Measurements from ENCODE around the gene USP33.
A peak's percentile ranks its signal among the peaks of the same experiment; 100 is the strongest.
"Not testable (repeated sequence)": the region's sequence is repeated elsewhere in the genome, so short reads cannot be mapped to it uniquely, and the experiment has no call there.

The USP33 gene

GRCh38 chr1:77682460-77683159, 77.0 kb downstream of the USP33 start, which contains the start of gene ZZZ3:
Gene ZZZ3, minus strand, starts transcription at chr1:77682658. Its CDS starts 49,304 bp downstream, at chr1:77633354.
- peak; percentile 89 for DNase-seq
- TF ChIP-seq, protein P1, sequence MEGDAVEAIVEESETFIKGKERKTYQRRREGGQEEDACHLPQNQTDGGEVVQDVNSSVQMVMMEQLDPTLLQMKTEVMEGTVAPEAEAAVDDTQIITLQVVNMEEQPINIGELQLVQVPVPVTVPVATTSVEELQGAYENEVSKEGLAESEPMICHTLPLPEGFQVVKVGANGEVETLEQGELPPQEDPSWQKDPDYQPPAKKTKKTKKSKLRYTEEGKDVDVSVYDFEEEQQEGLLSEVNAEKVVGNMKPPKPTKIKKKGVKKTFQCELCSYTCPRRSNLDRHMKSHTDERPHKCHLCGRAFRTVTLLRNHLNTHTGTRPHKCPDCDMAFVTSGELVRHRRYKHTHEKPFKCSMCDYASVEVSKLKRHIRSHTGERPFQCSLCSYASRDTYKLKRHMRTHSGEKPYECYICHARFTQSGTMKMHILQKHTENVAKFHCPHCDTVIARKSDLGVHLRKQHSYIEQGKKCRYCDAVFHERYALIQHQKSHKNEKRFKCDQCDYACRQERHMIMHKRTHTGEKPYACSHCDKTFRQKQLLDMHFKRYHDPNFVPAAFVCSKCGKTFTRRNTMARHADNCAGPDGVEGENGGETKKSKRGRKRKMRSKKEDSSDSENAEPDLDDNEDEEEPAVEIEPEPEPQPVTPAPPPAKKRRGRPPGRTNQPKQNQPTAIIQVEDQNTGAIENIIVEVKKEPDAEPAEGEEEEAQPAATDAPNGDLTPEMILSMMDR (IDR thresholded peaks at IDR 0.05; ENCODE audit: low read depth, low read length): 0 out of 2 replicates have a peak, but pooled peaks have one; percentile 12
- Histone ChIP-seq H3K36me3 (no peaks in the 10 kb centered on the region), H3K27ac (peak within 1 kb of the TSS; percentile 86), H3K4me3 (ENCODE audit: low read depth, low read length) (peak within 1 kb of the TSS; percentile 98), H3K27me3 (ENCODE audit: insufficient read depth, low read depth, severe bottlenecking) (no peaks in the 10 kb centered on the region), H3K9me3 (ENCODE audit: severe bottlenecking) (no peaks in the 10 kb centered on the region)

- Histone ChIP-seq H3K4me3 (ENCODE audit: low read depth, low read length) (no peak overlapping the region), H3K9me3 (ENCODE audit: severe bottlenecking) (no peaks in the 10 kb centered on the region), H3K27ac (no peak overlapping the region), H3K27me3 (ENCODE audit: insufficient read depth, low read depth, severe bottlenecking) (no peaks in the 10 kb centered on the region), H3K36me3 (no peaks in the 10 kb centered on the region)
- DNase-seq: no peak
- TF ChIP-seq, protein P1 (IDR thresholded peaks at IDR 0.05; ENCODE audit: low read depth, low read length): no peak
Measured at GRCh38 chr1:77680173-77680572, 79.5 kb downstream of the USP33 start.

- TF ChIP-seq, protein P1 (IDR thresholded peaks at IDR 0.05; ENCODE audit: low read depth, low read length): no peak
- DNase-seq: no peak
- no peaks in the 10 kb centered on the region for H3K36me3 ChIP-seq
- H3K4me3 ChIP-seq (ENCODE audit: low read depth, low read length): no peak overlapping the region
- no peaks in the 10 kb centered on the region for H3K27me3 ChIP-seq (ENCODE audit: insufficient read depth, low read depth, severe bottlenecking)
- no peak overlapping the region for H3K27ac ChIP-seq
- no peaks in the 10 kb centered on the region for H3K9me3 ChIP-seq (ENCODE audit: severe bottlenecking)
Measured at GRCh38 chr1:77678660-77679610, 80.7 kb downstream of the USP33 start.

DNA sequence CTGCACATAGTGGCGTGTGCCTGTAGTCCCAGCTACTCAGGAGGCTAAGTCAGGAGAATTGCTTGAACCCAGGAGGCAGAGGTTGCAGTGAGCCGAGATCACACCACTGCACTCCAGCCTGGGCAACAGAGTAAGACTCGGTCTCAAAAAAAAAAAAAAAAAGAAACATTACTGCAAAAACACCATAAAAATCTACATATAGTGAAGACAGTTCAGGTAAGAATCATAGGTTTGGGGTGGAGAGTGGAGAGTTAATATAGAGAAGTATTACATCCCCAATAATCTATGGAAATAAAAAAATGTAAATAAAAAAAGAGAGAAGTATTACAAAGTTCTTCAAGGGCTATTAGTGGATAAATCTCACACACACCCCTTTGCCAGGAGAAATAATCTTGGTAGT, 84.8 kb downstream of the USP33 start:
- H3K36me3 ChIP-seq; DNase-seq; H3K27ac ChIP-seq; H3K27me3 ChIP-seq (ENCODE audit: insufficient read depth, low read depth, severe bottlenecking); H3K9me3 ChIP-seq (ENCODE audit: severe bottlenecking); H3K4me3 ChIP-seq (ENCODE audit: low read depth, low read length): not testable (repeated sequence)

GRCh38 chr1:77673716-77674355, 85.8 kb downstream of the USP33 start:
- no peak for DNase-seq
- H3K27ac ChIP-seq: no peak overlapping the region
- TF ChIP-seq, protein P1 (IDR thresholded peaks at IDR 0.05; ENCODE audit: low read depth, low read length): no peak

DNA sequence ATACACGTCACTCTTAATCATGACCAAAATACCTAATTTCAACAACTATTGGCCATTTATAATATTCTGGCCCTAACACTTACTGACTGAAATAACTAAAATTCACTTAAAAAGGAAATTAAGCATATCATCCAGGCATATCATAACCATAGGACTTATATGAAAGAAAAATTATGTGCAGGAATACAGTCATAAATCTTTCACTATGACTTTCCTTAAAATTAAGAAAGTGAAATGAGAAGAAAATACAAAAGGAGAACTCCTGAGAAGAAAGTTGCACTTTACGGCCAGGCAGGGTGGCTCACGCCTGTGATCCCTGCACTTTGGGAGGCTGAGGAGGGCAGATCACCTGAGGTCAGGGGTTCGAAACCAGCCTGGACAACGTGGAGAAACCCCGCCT, 86.6 kb downstream of the USP33 start:
- no peaks in the 10 kb centered on the region for H3K36me3 ChIP-seq
- H3K4me3 ChIP-seq (ENCODE audit: low read depth, low read length): no peak overlapping the region
- no peaks in the 10 kb centered on the region for H3K9me3 ChIP-seq (ENCODE audit: severe bottlenecking)
- TF ChIP-seq, protein P1 (IDR thresholded peaks at IDR 0.05; ENCODE audit: low read depth, low read length): no peak
- no peak for DNase-seq
- H3K27me3 ChIP-seq (ENCODE audit: insufficient read depth, low read depth, severe bottlenecking): no peaks in the 10 kb centered on the region
- H3K27ac ChIP-seq: no peak overlapping the region

More at GRCh38 chr1:77673716-77674355, 85.8 kb downstream of the USP33 start:
- no peak overlapping the region for H3K4me3 ChIP-seq (ENCODE audit: low read depth, low read length)
- H3K27me3 ChIP-seq (ENCODE audit: insufficient read depth, low read depth, severe bottlenecking): no peaks in the 10 kb centered on the region
- H3K36me3 ChIP-seq: no peaks in the 10 kb centered on the region
- no peaks in the 10 kb centered on the region for H3K9me3 ChIP-seq (ENCODE audit: severe bottlenecking)
